Measurements from ENCODE around the gene FKBP1B.

GRCh38 chr2:24110660-24111303 is 61.2 kb downstream of the FKBP1B start:
- no peak for TF ChIP-seq TAF1 (IDR thresholded peaks at IDR 0.05; ENCODE audit: low read depth)
- TF ChIP-seq RAD21 (IDR thresholded peaks at IDR 0.05; ENCODE audit: low read depth), result no peak
- TF ChIP-seq, protein P1, sequence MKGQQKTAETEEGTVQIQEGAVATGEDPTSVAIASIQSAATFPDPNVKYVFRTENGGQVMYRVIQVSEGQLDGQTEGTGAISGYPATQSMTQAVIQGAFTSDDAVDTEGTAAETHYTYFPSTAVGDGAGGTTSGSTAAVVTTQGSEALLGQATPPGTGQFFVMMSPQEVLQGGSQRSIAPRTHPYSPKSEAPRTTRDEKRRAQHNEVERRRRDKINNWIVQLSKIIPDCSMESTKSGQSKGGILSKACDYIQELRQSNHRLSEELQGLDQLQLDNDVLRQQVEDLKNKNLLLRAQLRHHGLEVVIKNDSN (IDR thresholded peaks at IDR 0.05), result no peak

Data from Ishikawa (cell line).